Measurements from ENCODE around the gene PLXDC1.

Gene PLXDC1

GRCh38 chr17:39153599-39154051 is 2.2 kb upstream of the PLXDC1 start:
- Mint-ChIP-seq H3K27me3 (peaks cover 20% of the 10 kb centered on the region), H3K9me3 (no peaks in the 10 kb centered on the region), H3K4me3 (peak overlapping the region; percentile 99), H3K36me3 (ENCODE audit: low read depth) (peaks cover 10% of the 10 kb centered on the region), H3K27ac (peak overlapping the region; percentile 97), H3K4me1 (peaks cover 37% of the 10 kb centered on the region)
- DNase-seq (peak; percentile 94), ATAC-seq (peak; percentile 30)

GRCh38 chr17:39151943-39152818 is 744 bp upstream of the PLXDC1 start:
- ATAC-seq (no peak), DNase-seq (peak; percentile 26)
- H3K36me3 Mint-ChIP-seq (ENCODE audit: low read depth): peaks cover 10% of the 10 kb centered on the region
- peaks cover 37% of the 10 kb centered on the region for H3K4me1 Mint-ChIP-seq
- H3K27ac Mint-ChIP-seq: peak overlapping the region; percentile 97
- H3K27me3 Mint-ChIP-seq: peaks cover 20% of the 10 kb centered on the region
- H3K4me3 Mint-ChIP-seq: peak overlapping the region; percentile 99
- no peaks in the 10 kb centered on the region for H3K9me3 Mint-ChIP-seq

GRCh38 chr17:39150795-39151149 is 665 bp downstream of the PLXDC1 start:
- no peak overlapping the region for H3K27ac Mint-ChIP-seq
- peaks cover 37% of the 10 kb centered on the region for H3K4me1 Mint-ChIP-seq

DNA sequence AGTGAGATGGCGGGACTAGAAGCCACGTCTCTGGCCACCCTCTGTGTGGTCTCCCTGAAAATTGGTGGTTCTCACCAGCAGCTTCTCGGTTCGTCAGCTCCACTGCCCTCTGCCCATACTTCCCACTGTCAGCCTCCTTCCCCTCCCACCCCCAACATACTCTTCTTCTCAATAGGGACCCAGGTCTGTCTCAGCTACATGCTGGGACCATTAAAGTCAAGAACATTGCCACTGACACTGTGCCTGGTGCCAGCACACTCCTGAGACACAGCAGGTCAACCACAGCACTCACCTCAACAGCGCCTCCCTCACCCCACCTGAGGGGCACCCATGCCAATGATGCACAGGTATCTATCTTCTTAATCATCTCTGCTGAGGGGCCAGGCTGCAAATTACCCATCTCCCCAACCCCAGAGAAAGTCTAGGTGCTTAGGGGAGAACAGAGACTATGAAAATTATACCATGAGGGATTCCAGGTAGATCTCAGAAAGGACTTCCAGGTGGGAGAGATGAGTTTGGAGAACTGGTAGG is 1.3 kb downstream of the PLXDC1 start:
- Mint-ChIP-seq H3K27me3 (peaks cover 20% of the 10 kb centered on the region), H3K4me3 (peak overlapping the region; percentile 8), H3K27ac (no peak overlapping the region), H3K36me3 (ENCODE audit: low read depth) (peaks cover 10% of the 10 kb centered on the region), H3K4me1 (peaks cover 37% of the 10 kb centered on the region), H3K9me3 (no peaks in the 10 kb centered on the region)
- DNase-seq (no peak), ATAC-seq (no peak)

More at GRCh38 chr17:39150795-39151149, 665 bp downstream of the PLXDC1 start:
- ATAC-seq: no peak
- no peak for DNase-seq
- H3K27me3 Mint-ChIP-seq: peaks cover 20% of the 10 kb centered on the region
- peaks cover 10% of the 10 kb centered on the region for H3K36me3 Mint-ChIP-seq (ENCODE audit: low read depth)
- peak overlapping the region; percentile 43 for H3K4me3 Mint-ChIP-seq
- no peaks in the 10 kb centered on the region for H3K9me3 Mint-ChIP-seq

GRCh38 chr17:39147221-39148185 is 3.9 kb downstream of the PLXDC1 start:
- H3K36me3 Mint-ChIP-seq (ENCODE audit: low read depth): no peaks in the 10 kb centered on the region

GRCh38 chr17:39146273-39146672 is 5.2 kb downstream of the PLXDC1 start:
- H3K4me3 Mint-ChIP-seq: no peak overlapping the region
- peaks cover 8% of the 10 kb centered on the region for H3K27me3 Mint-ChIP-seq
- H3K4me1 Mint-ChIP-seq: peaks cover 6% of the 10 kb centered on the region
- no peak overlapping the region for H3K27ac Mint-ChIP-seq
- no peaks in the 10 kb centered on the region for H3K9me3 Mint-ChIP-seq
- no peaks in the 10 kb centered on the region for H3K36me3 Mint-ChIP-seq (ENCODE audit: low read depth)
- ATAC-seq (no peak), DNase-seq (no peak)

More at GRCh38 chr17:39147221-39148185, 3.9 kb downstream of the PLXDC1 start:
- ATAC-seq (no peak), DNase-seq (no peak)
- H3K9me3 Mint-ChIP-seq: no peaks in the 10 kb centered on the region
- H3K27me3 Mint-ChIP-seq: peaks cover 10% of the 10 kb centered on the region
- H3K4me1 Mint-ChIP-seq: peaks cover 14% of the 10 kb centered on the region
- no peak overlapping the region for H3K4me3 Mint-ChIP-seq
- H3K27ac Mint-ChIP-seq: no peak overlapping the region

DNA sequence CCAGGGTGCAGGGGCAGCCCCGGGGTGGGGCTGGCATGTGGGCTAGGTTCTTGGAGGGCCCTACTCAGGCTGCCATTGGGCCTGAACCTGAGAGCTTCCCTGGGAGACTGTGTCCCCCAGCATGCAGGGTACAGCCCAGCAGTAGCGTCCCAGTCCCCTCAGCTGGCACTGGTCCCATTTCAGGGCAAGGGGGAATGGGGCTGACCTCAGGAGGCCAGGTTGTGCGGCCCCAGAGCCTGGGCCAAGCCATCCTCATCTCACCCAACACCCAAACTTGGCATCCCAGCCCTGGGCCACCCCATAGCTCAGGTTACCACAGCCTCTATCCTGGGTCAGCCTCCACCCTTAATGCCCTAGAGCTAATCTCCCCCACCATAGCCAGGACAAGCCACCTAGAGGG is 6.3 kb downstream of the PLXDC1 start:
- Mint-ChIP-seq H3K27ac (no peak overlapping the region), H3K4me1 (peaks cover under 1% of the 10 kb centered on the region), H3K36me3 (ENCODE audit: low read depth) (no peaks in the 10 kb centered on the region), H3K9me3 (no peaks in the 10 kb centered on the region), H3K4me3 (no peak overlapping the region), H3K27me3 (peaks cover 2% of the 10 kb centered on the region)
- ATAC-seq (no peak), DNase-seq (no peak)

- H3K4me1 Mint-ChIP-seq: no peaks in the 10 kb centered on the region
- no peaks in the 10 kb centered on the region for H3K9me3 Mint-ChIP-seq
- no peaks in the 10 kb centered on the region for H3K27me3 Mint-ChIP-seq
- H3K27ac Mint-ChIP-seq: no peak overlapping the region
- ATAC-seq (no peak), DNase-seq (no peak)
- H3K36me3 Mint-ChIP-seq (ENCODE audit: low read depth): no peaks in the 10 kb centered on the region
- H3K4me3 Mint-ChIP-seq: no peak overlapping the region
These were observed 7.0 kb downstream of the PLXDC1 start for GRCh38 chr17:39144416-39144840.

- ATAC-seq: no peak
- no peak for DNase-seq
- Mint-ChIP-seq H3K9me3 (no peaks in the 10 kb centered on the region), H3K27me3 (no peaks in the 10 kb centered on the region), H3K27ac (no peak overlapping the region), H3K4me1 (no peaks in the 10 kb centered on the region), H3K4me3 (no peak overlapping the region), H3K36me3 (ENCODE audit: low read depth) (no peaks in the 10 kb centered on the region)
These were observed 7.8 kb downstream of the PLXDC1 start for GRCh38 chr17:39143552-39144093.

GRCh38 chr17:39141915-39142664 is 9.3 kb downstream of the PLXDC1 start:
- ATAC-seq (no peak), DNase-seq (no peak)
- H3K4me3 Mint-ChIP-seq: no peak overlapping the region
- H3K36me3 Mint-ChIP-seq (ENCODE audit: low read depth): no peaks in the 10 kb centered on the region
- no peaks in the 10 kb centered on the region for H3K27me3 Mint-ChIP-seq
- no peak overlapping the region for H3K27ac Mint-ChIP-seq
- no peaks in the 10 kb centered on the region for H3K4me1 Mint-ChIP-seq
- no peaks in the 10 kb centered on the region for H3K9me3 Mint-ChIP-seq

DNA sequence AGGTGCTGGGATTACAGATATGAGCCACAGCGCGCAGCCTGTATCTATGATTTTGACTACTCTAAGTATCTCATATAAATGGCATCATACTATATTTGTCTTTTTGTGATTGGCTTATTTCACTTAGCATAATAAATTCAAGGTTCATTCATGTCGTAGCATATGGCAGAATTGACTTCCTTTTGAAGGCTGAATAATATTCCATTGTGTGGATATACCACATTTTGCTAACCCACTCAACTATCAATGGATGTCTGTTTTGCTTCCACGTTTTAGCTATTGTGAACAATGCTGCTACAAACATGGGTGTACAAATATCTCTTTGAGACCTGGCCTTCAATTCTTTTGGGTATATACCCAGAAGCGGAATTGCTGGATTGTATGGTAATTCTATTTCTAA is 10.1 kb downstream of the PLXDC1 start:
- DNase-seq: no peak

GRCh38 chr17:39139561-39139960 is 11.9 kb downstream of the PLXDC1 start:
- peaks cover 4% of the 10 kb centered on the region for H3K4me1 Mint-ChIP-seq
- DNase-seq (no peak), ATAC-seq (no peak)
- no peaks in the 10 kb centered on the region for H3K36me3 Mint-ChIP-seq (ENCODE audit: low read depth)
- H3K9me3 Mint-ChIP-seq: no peaks in the 10 kb centered on the region
- no peak overlapping the region for H3K4me3 Mint-ChIP-seq
- H3K27me3 Mint-ChIP-seq: no peaks in the 10 kb centered on the region
- H3K27ac Mint-ChIP-seq: no peak overlapping the region

More for the DNA sequence above, 10.1 kb downstream of the PLXDC1 start:
- Mint-ChIP-seq H3K27ac (no peak overlapping the region), H3K9me3 (no peaks in the 10 kb centered on the region), H3K36me3 (ENCODE audit: low read depth) (no peaks in the 10 kb centered on the region), H3K4me3 (no peak overlapping the region), H3K4me1 (no peaks in the 10 kb centered on the region), H3K27me3 (no peaks in the 10 kb centered on the region)
- ATAC-seq: no peak

GRCh38 chr17:39139161-39139511 is 12.3 kb downstream of the PLXDC1 start:
- Mint-ChIP-seq H3K27ac (no peak overlapping the region), H3K4me3 (no peak overlapping the region), H3K9me3 (no peaks in the 10 kb centered on the region), H3K36me3 (ENCODE audit: low read depth) (no peaks in the 10 kb centered on the region), H3K27me3 (no peaks in the 10 kb centered on the region), H3K4me1 (peaks cover 4% of the 10 kb centered on the region)
- no peak for DNase-seq
- ATAC-seq: no peak

All from activated naive CD8-positive, alpha-beta T cell treated with anti-CD3 and anti-CD28 coated beads, Interleukin-2, amount 50 U/mL, for 24 hours (primary cell).